HG03025 (cell line): ENCODE data around the gene IL26.
"Not testable (repeated sequence)": the region's sequence is repeated elsewhere in the genome, so short reads cannot be mapped to it uniquely, and the experiment has no call there.

Experiments
- ATAC-seq: cut with Tn5 transposase; IDR thresholded peaks from one replicate; pipeline ENCODE4 v1.9.1; 2021; ENCODE audit warnings: mild to moderate bottlenecking, moderate library complexity; ENCODE audit not compliant: unreplicated experiment, low FRiP score

IL26 gene

DNA sequence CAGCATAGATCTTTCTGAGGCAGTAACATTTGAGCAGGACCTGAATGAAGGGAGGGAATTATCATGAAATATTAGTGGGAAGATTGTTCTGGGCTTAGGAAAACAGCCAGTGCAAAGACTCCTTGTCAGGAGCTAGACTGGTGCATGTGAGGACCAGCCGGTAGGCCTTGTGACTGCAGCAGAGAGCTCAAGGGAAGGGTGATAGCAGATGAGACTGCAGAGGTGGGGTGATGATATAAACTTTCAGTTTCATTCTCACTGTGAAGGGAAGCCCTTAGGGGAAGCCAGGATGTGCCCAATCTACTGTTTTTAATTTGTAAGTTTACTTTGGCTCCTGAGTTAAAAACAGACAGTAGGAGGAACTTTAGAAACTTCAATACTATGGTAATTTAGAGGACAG is 15.4 kb upstream of the IL26 start:
- peak; percentile 99 for ATAC-seq

DNA sequence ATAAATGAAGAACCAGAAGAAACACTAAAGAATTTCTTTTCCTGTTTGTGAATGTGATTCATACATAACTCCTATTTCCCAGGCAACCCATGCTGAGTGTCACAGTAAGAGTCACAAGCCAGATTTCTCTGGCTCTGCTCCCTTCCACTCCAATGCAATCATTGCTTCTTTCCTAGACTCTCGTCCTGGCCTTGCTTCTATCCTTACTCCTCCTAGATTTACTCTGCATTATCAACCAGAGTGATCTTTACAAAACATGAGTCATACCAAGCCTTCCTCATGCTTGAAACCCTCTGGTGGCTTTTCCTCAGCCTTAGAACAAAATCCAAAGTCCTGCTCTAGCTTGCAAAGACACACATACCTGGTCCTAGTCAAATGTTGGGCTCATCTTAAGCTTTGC is 14.5 kb upstream of the IL26 start:
- no peak for ATAC-seq

- ATAC-seq, result no peak
Observed at GRCh38 chr12:68239309-68239982, 13.8 kb upstream of the IL26 start.

DNA sequence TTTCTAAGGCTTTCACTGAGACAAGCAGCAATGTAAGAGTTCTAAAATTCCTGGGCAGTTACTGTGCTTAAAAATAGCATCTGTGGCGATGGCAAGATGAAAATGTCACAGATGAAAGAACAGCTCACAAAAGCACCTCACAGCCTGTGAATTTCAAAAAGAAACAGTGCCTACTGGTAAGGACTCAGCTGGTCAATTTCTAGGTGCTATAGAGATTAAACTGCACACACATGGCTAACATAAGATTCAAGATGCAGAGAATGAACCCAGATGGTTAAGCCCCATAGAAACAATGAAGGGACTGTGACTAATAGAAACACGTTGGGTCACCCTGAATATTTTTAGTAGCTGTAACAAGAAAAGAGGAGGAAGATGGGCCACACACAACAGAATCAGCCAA is 12.0 kb upstream of the IL26 start:
- ATAC-seq, result no peak

DNA sequence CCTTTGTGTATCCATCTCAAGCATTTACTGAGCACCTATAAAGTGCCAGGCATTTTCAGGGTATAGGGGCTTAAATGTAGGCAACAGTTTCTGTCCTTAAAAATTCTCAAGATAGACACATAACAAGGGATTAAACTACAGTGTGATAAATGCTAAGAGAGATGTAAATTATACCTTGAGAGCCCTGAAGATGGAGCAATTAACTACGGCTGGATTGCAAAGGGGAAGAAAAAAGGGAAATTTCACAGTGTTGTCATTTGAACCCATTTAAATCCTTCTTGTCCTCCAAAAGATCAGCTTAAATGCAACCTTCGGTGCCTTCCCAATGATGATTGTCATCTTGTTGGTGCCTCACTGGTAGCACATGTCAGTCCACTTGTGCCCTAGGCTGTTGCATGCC is 11.5 kb upstream of the IL26 start:
- ATAC-seq, result no peak

DNA sequence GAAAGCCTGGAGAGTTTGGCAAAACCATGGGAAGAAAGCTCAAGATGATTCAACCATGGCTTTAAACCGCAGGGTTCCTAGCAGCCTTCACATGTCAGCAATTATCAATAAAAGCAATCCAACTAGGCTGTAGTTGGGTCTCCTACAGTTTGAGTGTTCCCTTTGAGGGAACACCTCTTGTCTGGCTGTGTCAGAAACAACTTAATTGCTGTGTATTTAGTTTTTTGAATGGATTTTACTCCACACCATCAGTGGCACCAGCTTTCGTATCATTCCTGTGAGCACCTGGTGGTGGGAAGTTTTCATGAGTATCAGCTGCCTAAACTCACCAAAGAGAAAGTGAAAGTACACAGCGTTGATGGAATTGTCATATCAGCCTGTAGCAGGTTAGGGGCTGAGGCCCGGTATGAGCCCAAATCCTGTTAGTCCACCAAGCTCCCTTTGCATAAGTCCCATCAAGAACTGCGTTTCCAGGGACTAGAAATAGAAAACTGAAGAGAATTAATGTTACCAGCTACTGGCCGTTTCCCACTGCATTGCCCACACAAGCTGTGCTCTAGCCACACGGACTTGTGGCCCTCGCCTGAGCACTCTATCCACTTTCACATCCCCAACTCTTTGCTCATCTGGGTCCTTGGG is 10.9 kb upstream of the IL26 start:
- ATAC-seq, result no peak

DNA sequence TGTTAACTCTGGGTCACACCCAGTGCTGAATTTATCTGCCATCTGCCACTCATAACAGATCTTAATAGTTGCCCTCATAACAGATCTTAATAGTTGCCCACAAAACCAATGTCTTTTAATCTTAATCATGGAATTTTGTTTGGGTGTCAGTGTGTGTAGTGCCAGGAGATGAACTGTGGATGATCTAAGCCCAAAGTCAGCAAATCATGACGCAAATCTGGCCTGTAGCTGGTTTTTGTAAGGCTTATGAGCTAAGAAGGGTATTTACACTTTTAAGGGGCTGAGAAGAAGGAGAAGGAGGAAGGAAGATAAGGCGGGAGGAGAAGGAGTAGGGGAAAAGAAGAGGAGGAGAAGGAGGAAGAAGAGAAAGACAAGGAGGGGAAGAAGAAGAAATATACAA is 10.0 kb upstream of the IL26 start:
- no peak for ATAC-seq

DNA sequence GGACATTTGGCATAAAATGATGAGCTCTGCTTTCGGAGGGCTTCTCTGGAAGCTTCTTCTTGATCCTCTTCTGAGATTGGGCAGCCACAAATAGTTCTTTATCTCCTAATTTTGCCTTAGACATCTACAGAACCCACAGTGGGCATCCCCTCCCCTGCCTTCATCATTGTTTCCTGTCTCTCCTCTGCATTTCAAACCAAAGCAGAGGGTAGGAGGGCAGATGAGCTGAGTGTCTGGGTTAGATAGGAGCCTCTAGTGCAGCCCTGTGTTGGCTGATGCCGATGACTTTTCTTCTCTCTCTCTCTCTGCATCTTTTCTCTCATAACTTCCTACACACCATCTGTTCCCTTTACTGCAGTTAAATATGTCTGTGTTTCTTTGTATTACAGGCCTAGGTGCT is 8.5 kb upstream of the IL26 start:
- no peak for ATAC-seq

DNA sequence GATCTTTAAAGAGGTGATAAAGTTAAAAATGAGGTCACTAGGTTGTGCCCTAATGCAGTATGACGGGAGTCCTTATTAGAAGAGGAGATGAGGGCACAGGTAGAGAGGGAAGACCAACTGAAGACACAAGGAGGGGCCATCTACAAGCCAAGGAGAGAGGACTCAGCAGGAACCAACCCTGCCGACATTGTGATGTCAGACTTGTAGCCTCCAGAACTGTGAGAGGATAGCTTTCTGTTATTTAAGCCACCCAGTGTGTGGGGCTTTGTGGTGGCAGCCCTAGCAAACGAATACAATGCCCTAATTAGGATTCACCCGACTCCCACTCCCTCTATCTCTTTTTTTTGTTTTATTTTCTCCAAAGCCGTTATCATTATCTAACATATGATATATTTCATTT is 7.9 kb upstream of the IL26 start:
- ATAC-seq, result no peak

DNA sequence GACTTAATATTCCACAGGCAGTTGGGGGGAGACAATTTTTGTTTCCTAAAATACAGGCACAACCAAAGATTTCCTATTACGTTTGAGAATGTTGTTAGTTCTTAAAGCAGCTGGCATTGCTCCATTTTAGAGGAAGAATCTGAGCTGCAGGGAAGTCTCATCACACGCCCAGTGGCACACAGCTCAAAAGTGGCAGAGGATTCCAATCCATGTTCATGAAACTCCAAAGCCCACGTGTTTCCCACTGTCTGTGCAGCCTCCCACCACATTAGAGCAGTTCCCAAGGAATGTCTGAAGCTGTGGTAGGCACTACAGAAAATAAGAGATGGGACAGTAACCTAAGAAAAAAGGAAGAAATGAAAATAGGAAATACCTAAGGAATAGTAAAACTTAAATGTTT is 6.1 kb upstream of the IL26 start:
- ATAC-seq, result no peak

GRCh38 chr12:68231229-68231628 is 5.6 kb upstream of the IL26 start:
- no peak for ATAC-seq

- ATAC-seq, result no peak
Observed at GRCh38 chr12:68229956-68230355, 4.3 kb upstream of the IL26 start.

- ATAC-seq, result no peak
Observed at GRCh38 chr12:68227356-68227755, 1.7 kb upstream of the IL26 start.

GRCh38 chr12:68224613-68225285 is 861 bp downstream of the IL26 start:
- no peak for ATAC-seq

- peak; percentile 87 for ATAC-seq
Observed at GRCh38 chr12:68223067-68223747, 2.4 kb downstream of the IL26 start.

GRCh38 chr12:68222326-68222725 is 3.3 kb downstream of the IL26 start:
- no peak for ATAC-seq

GRCh38 chr12:68221497-68221896 is 4.1 kb downstream of the IL26 start:
- ATAC-seq, result no peak

GRCh38 chr12:68210875-68211274 is 14.7 kb downstream of the IL26 start:
- no peak for ATAC-seq

- ATAC-seq, result not testable (repeated sequence)
Observed at GRCh38 chr12:68209048-68209728, 16.4 kb downstream of the IL26 start.

DNA sequence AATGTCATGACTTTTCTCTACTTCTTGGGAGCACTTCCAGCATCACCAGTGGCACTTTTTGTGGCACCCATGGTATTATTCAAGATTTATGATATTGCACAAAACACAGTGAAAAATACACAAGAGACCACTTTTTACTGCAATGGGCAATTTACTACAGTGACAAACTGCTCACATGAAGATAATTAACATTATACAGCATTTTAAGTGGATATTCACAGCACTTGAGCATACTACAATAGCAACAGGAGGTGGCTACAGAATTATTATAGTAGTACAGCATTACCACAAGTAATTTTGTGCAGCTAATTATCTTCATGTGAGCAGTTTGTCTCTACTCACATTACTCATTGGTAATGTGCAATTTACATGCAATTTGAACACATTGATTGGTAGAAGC is 18.3 kb downstream of the IL26 start:
- no peak for ATAC-seq

- no peak for ATAC-seq
Observed at GRCh38 chr12:68206446-68206845, 19.2 kb downstream of the IL26 start.
